Fibroblast of skin of back (primary cell): ENCODE results near the gene PADI4.

Source experiments
- DNase-seq: peaks from one replicate; pipeline ENCODE4 v3.0.0-alpha.2; 2013

Gene PADI4

DNA sequence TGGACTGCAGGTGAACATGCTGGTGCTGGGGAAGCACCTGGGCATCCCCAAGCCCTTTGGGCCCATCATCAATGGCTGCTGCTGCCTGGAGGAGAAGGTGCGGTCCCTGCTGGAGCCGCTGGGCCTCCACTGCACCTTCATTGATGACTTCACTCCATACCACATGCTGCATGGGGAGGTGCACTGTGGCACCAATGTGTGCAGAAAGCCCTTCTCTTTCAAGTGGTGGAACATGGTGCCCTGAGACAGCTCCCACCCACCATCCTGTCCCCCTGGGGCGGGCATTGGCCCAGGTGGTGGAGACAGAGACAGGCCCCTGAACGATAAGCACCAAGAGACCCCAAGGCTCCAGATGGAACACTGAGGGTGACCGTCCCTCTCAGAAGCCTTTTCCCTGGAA, 25.2 kb upstream of the PADI4 start:
- DNase-seq, result no peak

DNA sequence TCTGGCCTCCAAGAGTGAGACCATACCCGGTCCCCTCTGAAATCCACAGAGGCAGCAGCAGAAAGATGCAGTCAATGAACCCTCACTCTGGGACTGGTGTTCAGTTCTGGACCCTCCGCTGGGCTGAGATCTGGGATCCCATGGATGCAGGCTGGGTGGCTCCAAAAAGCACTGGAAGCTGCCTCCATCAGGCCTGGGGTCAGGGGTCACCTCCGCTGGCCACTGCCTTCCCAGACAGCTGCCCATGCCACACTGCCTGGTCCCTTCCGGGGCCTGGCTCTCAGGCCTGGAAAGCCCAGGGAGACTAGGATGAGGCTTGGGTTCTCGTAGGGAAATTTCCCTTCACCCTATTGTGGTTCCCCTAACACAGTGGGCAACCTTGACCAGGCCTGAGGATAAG, 21.4 kb upstream of the PADI4 start:
- no peak for DNase-seq

DNA sequence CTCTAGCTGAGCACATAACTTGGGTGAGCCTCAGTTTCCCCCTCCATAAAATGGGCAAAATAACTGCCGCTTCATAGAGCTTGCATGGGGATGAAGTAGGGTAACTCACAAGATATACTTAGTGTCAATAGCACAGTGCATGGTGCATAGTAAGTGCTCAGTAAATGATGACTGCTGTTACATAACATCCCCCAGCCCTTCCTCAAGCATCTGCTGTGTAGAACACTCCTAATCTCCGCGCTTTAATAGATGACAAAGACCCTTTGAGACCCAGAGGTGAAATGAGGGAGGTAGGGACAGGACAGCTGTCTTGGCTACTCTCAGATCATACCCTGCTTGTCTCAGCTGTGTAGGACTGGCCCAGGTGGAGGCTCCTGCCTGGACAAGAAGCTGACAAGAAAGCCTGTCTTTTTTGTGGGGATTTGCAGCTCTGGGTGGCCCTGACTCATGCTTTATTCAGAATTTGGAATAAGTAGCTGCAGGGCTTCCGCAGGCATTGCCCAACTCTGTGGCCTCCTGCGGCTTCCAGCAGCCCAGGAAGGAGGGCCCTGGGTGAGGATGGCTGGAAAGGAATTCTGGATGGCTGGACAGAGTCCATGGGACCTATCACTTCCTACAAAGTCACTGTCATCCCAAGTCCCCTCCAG, 20.7 kb upstream of the PADI4 start:
- DNase-seq, result peak; percentile 85

DNA sequence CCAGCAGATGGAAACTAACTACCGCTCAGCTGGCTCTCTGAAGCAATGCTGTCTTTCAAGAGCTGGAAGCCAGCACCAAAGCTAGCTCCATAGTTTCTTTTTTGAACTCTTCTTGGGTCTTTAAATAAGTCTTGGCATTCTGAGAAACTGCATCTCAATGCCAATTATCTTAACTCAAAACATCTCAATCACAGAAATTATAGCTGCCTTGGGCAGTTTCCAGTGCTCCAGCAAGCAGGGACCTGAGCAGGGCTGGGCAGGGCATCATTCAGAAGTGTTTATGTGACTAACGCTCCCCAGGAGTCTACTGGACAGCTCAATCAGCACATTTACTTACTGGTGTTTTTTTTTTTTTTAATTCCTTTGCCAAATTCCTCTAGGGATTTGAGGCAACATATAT, 18.3 kb upstream of the PADI4 start:
- DNase-seq, result peak; percentile 72

DNA sequence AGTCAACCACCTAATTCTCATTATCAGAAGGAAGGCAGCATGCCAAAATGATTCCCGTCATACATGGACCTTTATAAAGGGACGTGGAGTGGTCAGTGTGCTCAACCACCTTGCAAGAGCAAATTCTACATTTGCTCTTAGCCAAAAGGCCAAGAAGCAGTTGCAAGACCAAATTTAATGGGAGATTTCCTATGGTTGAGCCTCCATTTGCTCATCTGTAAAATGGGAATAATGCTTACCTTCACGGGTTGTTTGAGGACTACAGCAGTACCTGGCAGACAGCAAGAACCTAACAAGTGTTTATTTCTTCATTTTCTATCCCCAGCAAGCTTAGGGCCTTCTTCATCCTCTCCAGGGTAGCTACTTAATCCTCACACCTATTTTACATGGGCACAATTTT, 17.4 kb upstream of the PADI4 start:
- DNase-seq, result no peak

DNA sequence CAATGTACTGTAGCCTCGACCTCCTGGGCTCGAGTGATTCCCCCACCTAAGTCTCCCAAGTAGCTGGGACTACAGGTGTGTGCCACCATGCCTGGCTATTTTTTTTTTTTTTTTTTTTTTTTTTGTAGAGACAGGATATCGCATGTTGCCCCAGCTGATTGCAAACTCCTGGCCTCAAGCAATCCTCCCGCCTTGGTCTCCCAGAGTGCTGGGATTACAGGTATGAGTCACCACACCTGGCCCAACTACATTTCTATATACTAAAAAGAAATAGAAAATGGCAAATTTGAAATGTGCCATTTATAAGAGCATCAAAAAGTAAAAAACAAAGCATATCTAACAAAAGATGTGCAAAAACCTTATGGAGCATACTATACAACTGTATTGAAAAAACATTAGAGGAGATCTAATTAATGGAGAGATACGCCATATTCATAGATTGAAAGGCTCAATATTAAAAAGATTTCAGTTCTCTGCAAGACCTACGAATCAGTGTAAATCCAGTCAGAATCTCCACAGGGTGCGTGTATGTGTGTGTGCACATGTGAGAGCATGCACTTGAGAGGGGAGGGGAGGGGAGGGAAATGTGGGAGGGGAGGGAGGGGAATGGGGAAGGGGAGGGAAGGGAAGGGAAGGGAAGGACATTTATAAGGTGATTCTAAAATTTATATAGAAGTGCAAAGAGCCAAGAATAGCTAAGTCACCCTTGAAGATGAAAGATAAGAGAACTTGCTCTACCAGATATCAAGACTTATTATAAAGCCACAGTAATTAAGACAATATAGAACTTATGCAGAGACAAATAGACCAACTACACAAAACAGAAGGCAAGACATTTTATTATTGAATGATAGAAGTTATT, 15.5 kb upstream of the PADI4 start:
- DNase-seq, result no peak

DNA sequence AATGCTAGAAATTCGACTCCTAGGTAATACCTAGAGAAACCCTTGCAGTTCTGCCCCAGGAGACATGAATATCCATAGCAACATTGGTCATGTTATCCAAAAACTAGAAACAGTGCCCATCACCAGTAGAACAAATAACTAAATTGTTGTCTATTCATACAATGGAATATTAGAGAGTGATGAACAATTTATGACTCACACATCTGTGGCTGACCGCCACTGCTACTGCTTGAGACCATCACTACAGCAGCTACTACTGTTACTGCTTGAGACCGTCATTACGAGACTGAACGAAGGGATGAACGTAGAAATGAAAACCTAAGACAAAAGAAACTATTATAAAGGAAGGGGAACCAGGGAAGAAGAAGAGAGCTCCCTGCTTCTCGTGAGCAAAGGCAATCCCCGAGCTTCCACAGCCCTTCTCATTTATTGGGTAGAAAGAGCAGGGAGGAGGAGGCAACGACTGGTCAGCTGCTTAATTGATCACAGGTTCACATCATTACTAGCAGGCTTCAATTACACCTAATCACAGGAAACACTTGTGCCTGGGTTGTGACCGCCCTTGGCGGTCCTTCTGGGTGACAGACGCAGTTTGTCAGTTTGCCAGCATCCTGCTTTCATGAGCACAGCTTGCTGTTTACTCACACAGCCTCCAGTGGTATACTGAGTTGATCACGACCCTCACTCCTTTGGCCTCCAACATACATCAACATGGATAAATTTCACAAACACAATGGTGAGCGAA, 14.1 kb upstream of the PADI4 start:
- DNase-seq, result no peak

DNA sequence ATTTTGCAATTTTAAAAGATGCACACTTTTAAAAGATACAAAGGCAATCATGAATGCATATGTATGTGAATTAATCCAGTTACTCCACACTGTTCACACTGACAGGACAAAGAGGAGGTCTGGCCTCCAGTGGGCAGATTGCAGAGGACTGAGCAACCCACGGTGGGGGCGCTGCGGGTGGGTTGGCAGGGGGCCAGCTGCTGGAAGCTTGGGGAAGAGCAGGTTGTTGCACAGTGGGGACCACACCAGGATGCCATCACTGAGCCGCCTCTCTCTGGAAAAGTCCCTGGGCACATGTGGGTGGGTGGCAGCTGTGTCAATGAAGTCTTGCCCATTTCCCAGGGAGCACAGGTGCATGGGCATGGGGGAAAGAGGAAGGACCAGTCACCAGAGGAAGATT, 12.7 kb upstream of the PADI4 start:
- no peak for DNase-seq

DNA sequence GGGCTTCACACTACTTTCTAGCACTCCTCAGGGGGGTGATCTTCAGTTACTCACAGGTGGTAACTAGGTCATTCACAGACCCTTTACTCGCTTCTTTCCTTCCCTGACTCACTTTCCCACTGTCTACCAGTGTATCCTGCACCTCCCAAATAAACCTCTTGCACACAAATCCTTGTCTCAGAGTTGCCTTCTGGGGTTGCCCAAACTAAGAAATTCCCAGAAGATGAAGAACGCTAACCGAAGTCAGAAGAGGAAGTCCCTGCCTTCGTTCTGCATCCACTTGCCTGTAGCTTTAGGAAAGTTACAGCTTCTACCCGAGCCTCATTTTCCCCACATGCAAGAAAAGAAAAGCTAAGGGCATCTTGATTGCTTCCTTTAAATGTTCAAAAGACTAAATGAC, 11.9 kb upstream of the PADI4 start:
- no peak for DNase-seq

DNA sequence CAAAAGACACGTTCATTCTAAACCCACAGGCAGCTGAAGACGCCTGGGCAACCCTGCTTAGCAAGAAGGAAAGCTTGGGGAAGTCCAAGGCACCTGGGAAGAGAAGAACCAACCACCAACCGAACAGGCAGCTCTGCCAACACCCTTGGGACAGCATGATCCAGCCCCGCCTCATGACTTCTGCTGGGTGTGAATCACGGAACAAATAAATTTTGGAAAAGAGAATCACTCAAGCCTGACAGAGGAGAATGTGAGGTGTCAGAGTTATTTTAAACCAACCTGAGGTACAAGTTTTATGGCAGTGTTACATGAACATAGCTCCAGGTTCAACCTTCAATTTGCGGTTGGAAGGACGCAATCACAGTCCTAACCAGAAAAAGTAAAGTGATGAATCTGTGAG, 10.0 kb upstream of the PADI4 start:
- DNase-seq, result no peak

DNA sequence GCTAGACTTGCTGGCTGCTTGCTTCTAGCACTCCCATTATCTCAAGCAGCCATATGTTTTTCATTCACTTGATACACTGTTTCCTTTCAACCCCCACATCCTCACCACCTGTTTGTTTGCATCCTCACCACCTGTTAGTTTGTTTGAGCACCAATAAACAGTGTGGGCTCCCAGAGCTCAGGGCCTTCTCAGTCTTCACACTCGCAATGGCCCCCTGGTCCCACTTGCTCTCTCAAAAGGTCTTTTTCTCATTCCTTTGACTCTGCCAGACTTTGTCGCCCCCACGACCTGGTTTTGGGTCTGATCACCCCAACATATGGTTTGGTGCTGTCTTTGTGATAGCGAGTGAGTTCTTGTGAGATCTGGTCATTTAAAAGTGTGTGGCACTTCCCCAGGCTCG, 6.2 kb upstream of the PADI4 start:
- no peak for DNase-seq

DNA sequence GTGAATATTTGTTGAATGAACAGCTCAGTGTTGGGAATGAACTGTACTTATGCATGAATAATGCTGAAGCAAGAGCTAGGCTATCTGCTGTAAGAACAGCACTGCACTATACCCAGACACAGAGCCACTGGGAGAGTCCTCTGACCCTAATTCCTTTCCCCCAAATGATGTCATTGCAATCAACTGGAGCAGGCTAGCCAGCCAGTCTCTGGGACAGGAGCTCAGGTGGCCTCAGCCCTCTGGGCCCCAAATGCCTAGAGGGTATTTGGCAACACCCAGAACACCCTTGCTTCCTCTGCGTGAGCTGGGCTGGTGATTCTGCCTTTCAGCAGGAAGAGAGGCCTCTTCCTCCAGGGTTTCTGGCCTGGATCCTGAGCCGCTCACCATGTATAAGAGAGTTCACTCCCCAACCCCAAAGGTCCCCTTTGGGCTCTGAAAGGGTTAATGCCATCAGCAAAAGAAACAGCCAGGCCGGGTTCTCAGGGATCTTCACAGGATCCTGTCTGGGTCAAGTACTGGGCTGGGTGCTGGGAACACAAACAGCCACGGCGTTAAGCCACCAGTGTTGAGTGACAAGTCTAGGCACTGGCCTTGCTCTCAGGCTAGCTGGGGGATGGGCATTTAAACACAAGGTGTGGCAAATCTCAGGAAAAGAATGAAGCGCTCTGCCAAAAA, 3.7 kb upstream of the PADI4 start:
- no peak for DNase-seq

DNA sequence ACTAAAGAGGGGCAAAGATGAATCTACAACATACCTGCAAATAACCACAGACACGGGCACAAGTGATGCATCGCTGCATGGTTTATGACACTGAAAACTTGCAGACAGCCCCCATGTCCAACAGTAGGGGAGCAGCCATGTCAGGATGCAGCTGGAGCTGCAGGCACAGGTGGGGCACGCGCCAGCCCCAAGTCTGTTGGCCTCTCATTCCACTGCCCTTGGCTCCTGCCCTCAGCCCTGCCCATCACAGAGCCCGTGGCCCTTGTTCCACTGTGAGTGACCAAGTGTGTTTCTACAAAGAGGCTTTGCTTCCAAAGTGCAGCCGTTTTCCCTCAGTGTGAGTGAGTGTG, 3.2 kb upstream of the PADI4 start:
- no peak for DNase-seq

DNA sequence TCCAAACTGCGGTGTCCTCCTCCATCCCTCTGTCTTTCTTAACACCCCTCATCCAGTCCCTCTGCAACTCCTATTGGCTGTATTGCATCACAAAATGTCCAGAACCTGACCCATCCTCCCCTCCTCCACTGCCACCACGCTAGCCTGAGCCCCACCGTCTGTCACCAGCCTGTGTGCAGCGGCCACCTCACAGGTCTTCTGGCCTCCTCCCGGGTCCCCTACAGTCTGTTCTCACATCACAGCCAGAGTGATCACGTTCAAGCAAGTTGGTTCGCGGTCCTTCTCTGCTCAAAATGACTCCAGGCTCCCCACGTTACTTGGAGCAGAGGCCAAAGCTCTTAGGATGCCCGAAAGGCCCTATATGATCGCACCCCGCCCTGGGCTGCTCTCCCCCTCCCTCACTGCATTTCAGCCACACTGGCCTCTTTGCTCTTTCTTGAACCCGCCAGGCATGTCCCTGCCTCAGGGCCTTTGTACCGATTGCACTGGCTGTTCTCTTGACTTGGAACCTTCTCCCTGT, 2.4 kb upstream of the PADI4 start:
- no peak for DNase-seq

DNA sequence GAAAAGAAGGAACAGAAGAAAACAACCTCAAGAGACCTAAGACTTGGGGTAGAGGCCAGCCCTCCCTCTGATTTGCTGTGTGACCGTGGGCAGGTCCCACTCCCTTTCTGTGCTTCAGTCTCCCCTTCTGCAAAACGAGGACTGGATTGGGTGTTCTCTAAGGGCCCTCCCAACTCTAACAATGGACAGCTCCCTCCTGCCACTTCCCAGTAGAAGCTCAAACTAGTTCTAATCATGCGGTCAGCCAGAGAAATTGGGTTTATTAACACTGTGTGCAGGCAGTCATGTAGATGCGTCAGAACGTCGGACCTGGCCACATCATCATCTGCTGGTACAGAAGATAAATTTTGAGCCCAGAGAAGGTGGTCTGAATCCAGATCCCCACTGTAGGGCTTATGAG, 1.6 kb upstream of the PADI4 start:
- DNase-seq, result no peak

DNA sequence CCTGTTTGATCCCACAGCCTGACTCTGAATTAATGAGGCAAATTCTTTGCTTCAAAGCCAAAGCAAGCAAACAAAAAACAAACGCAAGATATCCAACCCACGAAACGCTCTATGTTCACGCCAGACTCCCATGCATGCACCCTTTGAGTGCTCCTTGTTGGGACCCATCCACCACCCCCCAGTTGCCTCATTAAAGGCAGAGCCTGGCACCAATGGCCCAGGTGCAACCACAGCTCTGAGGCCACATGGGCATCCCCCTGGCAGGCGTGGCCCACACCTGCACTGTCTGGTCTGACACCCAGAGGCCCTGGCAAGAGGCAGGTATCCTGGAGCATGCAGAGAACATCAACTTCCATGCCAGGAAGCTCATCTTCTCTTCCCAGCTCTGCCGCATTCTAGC, 1.1 kb upstream of the PADI4 start:
- no peak for DNase-seq

DNA sequence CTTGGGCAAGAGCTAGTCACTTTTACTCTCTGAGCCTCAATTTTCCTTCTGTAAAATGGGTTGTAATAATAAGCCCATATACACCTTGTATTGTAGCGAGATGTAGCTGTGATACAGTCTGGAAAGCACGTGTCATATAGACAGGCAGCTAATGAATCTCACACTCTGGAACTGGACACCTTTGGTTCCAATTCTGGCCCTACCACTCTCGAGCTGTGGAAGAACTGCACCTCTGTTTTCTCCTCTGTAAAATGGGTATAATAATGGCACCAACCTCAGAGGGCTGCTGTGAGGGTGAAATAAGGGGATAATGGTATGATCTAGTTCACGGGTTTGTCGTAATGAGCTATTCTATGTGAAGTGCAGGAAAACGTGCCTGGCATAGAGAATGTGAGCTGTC, 668 bp upstream of the PADI4 start:
- no peak for DNase-seq

DNA sequence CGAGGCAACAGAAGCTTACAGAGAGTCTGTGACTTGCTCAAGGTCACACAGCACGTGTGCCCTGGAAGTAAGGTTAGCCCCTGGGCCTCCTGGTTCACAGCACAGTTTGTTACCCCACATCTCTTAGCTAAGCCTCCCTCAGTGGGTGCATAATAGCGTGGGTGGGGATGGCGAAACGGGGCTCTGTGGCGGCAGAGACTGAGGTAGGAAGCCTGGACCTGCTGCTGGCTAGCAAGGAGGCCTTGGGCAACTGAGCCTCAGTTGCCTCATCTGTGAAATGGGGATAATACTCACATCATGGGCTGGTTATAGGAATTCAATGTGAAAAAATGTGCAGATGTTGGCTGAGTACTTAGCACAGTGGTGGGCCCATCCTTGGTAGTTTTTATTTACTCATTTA, 596 bp downstream of the PADI4 start:
- DNase-seq, result no peak

DNA sequence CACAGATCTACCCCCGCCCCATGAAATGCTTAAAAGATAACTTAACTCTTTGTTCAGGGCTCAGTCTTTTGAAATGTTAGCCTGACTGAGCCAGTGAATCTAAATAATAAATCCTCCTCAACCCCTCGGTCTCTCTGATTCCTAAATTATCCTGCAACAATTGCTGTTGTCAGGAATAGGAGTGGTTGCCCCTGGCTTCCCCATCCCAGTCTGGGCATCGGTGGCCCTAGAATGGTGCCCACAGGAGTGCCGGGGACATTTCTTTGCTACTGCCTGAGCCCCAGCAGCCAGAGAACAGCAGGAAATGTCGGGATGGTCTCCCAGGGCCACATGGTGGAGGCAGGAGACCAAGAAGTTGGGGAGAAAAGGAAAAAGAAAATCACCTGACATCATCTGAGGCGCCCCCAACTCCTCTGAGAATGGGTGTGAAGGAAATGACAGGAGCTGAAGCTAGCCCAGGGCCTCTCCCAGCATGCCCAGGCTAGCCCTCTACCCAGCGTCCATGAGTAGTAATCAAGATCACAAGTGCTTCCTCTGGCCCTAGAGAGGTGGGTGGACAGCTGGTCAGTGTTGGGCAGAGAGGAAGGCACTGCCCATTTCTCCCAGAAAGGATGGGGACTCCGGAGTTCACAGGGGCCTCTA, 1.6 kb downstream of the PADI4 start:
- no peak for DNase-seq

DNA sequence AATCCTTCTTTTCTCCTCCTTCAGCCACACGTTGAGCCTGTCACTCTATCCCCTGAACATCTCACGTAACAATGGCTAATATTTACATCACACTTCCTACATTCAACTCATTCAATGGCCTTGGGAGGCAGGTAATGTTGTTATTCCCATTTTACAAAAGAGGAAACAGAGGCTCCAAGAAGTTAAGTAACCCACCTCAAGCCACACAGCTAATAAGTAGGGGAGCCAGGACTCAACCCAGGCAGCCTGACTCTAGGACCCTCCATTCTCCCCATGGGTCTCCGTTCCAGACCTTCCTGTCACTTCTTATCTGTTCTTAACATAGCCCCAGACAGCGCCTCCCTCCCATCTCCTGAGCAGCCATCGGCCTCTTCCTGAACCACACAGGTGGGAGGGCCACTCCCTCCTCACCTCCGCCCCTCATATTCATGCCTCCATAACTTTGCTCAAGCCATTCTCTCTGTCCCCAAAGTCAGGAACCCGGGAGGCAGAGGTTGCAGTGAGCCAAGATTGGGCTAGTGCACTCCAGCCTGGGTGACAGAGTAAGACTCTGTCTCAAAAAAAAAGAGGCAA, 2.2 kb downstream of the PADI4 start:
- DNase-seq, result no peak

DNA sequence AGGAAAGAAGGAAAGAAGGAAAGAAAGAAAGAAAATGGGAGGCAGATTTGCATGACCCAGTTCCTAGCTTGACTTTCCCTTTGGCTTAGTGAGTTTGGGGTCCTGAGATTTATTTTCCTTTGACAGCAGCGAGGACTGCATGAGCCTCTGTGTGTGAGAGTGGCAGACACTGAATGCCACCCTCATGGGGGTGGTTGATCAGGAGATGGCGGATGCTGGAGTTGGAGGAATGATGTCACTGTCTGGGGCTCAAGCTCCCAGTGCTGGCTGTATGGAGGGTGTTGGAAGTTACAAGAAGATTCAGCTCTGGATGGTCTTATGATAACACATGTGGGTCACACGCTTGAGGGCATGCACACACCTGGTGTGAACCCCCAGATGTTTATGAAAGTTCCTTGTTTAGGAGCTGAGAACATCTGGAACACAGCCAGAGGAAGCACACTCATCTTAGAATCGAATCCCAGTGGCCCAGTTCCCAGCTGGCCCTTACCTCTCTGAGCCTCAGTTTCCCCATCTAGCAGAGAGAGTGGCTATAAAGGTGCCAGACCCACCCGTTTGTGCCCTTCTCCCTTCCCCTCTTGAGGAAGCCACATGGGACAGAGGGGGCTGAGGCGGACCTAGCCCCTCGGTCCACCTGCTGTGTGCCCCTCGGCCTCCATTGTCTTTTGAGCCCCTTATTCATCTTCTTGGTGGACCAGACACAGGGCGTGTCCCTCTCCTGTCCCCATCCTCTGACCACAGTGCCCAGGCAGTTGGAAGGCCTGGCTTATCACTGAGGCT, 5.7 kb downstream of the PADI4 start:
- DNase-seq, result no peak
